Esophagus muscularis mucosa (tissue), 4 donors: ENCODE results near the gene NTSR2. TPM values are rescaled to one million over a fixed set of nuclear protein-coding genes. Genes with fewer than 3 reads are reported as not detected.

Experiments
- DNase-seq: peaks from one replicate; pipeline ENCODE4 v3.0.0-alpha.2; 2017; ENCODE audit errors: extremely low spot score
- H3K27ac ChIP-seq, 4 donors: fragments of 200-600 bp; sonication (generic); replicated peaks in 1 of 4; 1 replicate in 3 of 4; 2 replicates in 1 of 4; pipeline ENCODE4 v1.5.1; 2016 to 2019; ENCODE audit warnings: mild to moderate bottlenecking in 1 of 4
- H3K27me3 ChIP-seq, 4 donors: fragments of 200-600 bp; sonication (generic); one replicate each; pipeline versions ENCODE4 v1.5.1 to v1.6.0; 2016 to 2019
- H3K36me3 ChIP-seq, 4 donors: fragments of 200-600 bp; sonication (generic); one replicate each; pipeline ENCODE4 v1.5.1; 2016 to 2019
- H3K4me1 ChIP-seq, 4 donors: fragments of 200-600 bp; sonication (generic); one replicate each; pipeline ENCODE4 v1.5.1; 2016 to 2019
- H3K4me3 ChIP-seq, 4 donors: fragments of 200-600 bp; sonication (generic); 1 replicate in 2 of 4; 2 replicates in 2 of 4; pipeline ENCODE4 v1.5.1; 2016 to 2019; ENCODE audit warnings: mild to moderate bottlenecking in 4 of 4, moderate library complexity in 1 of 4
- H3K9me3 ChIP-seq, 4 donors: fragments of 200-600 bp; sonication (generic); 1 replicate in 3 of 4; 2 replicates in 1 of 4; pipeline ENCODE4 v1.5.1; 2016 to 2019
- EP300 ChIP-seq: sonication (generic); formaldehyde crosslinking; IDR thresholded peaks from one replicate; pipeline ENCODE4 v1.6.1; 2017; ENCODE audit warnings: antibody characterized with exemption
- POLR2A ChIP-seq: fragments of 450-650 bp; IDR thresholded peaks from one replicate; pipeline ENCODE4 v1.6.1; 2017; ENCODE audit warnings: antibody characterized with exemption, moderate library complexity, mild to moderate bottlenecking, low read depth
- POLR2AphosphoS5 ChIP-seq, 2 donors: sonication (generic); formaldehyde crosslinking; IDR thresholded peaks; one replicate each; pipeline ENCODE4 v1.6.1; 2017; ENCODE audit warnings: antibody characterized with exemption in 2 of 2
- WGBS: methylation state at CpG from one replicate; pipeline ENCODE4 v1.1.5; 2018; 5-methylcytosine and 5-hydroxymethylcytosine counted together
- intact Hi-C: fragments of 100-400 bp; cut with DNase I; formaldehyde crosslinking; loops from one replicate; pipeline ENCODE4 v1.15.1; 2023
- total RNA-seq, 4 donors: library from RNA; depleted of rRNA; stranded (reverse); fragments of >200 nt; gene quantifications; one replicate each; pipeline versions ENCODE4 v1.1.0 to v1.2.1, GENCODE V29; 2016
- TF ChIP-seq, protein P1 (sequence below), 3 experiments: fragments of 200-600 bp in 2 of 3; fragments of 450-650 bp in 1 of 3; sonication (generic) in 2 of 3; IDR thresholded peaks; one replicate each; pipeline ENCODE4 v1.5.1; 2017 to 2019; ENCODE audit warnings: antibody characterized with exemption in 3 of 3, mild to moderate bottlenecking in 2 of 3, moderate library complexity in 1 of 3

Gene NTSR2
- total RNA-seq, 4 donors from 2014 or later: not detected

DNA sequence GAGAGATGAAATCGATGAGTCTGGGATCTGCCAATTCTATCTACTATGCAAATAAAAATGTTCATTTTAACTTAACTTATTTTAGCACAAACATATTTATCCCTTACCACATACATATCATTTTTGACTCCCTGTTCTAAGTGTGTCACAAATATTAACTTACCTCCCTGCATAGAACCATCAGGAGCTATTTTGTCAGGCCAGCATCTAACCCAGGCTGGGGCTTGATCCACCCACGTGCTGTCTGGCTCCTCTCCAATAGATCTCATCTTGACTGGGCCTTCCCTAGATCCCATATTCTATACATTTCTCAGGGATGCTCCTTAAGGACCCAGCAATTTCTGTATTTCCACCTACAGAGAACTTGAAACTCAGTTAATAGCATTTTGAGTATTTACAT is 20.9 kb downstream of the NTSR2 start:
- Histone ChIP-seq H3K27me3 (no peaks in the 10 kb centered on the region), H3K36me3 (no peaks in the 10 kb centered on the region), H3K4me3 (no peak overlapping the region), H3K27ac (no peak overlapping the region), H3K9me3 (no peaks in the 10 kb centered on the region), H3K4me1 (no peaks in the 10 kb centered on the region)
- DNase-seq: no peak
- TF ChIP-seq POLR2A (no peak), EP300 (no peak), POLR2AphosphoS5 (IDR thresholded peaks at IDR 0.05) (no peak)
- TF ChIP-seq, protein P1, sequence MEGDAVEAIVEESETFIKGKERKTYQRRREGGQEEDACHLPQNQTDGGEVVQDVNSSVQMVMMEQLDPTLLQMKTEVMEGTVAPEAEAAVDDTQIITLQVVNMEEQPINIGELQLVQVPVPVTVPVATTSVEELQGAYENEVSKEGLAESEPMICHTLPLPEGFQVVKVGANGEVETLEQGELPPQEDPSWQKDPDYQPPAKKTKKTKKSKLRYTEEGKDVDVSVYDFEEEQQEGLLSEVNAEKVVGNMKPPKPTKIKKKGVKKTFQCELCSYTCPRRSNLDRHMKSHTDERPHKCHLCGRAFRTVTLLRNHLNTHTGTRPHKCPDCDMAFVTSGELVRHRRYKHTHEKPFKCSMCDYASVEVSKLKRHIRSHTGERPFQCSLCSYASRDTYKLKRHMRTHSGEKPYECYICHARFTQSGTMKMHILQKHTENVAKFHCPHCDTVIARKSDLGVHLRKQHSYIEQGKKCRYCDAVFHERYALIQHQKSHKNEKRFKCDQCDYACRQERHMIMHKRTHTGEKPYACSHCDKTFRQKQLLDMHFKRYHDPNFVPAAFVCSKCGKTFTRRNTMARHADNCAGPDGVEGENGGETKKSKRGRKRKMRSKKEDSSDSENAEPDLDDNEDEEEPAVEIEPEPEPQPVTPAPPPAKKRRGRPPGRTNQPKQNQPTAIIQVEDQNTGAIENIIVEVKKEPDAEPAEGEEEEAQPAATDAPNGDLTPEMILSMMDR (IDR thresholded peaks at IDR 0.05): no peak
- intact Hi-C loops: no loop called here
- 61% methylated on average over 2 of the region's 2 CpGs for WGBS

DNA sequence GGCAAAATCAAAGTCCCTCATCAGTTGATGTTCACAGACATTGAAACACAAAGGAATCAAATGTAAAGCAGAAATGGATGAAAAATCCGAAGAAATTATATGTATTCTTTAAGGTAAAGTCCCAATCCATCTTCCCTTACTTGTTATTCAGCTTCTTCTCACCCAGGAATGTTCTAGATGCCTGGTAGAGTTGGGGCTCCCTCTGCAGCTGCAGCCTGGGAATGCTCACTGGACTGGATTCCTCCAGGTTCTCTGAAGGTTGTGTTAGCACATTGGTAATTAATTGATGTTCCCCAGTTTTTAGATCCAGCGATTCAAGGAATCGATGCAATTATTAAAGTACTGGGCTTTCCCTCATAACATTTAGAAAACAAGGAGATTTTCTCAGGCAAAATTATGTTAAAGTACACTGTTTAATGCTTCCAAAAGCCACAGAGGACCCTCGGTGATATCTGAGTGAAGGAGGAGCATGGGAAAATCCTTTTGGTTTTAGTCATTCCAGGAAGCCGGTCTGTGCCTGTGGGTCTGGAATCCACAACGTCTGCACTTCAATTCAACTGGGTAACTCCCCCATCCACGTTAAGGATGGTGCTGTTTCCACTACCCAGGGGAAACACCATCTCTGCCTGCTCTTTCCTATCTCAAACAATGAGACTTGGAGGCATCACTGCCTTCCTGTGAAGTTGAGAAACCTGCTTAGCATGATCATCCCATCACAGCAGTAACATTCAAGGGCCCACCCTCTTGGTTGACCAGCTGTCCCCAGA is 22.0 kb downstream of the NTSR2 start:
- no peaks in the 10 kb centered on the region for H3K36me3 ChIP-seq
- intact Hi-C loops: no loop called here
- H3K27me3 ChIP-seq: no peaks in the 10 kb centered on the region
- H3K27ac ChIP-seq: no peak overlapping the region
- no peaks in the 10 kb centered on the region for H3K9me3 ChIP-seq
- DNase-seq: no peak
- 80% methylated on average over 7 of the region's 7 CpGs for WGBS
- H3K4me3 ChIP-seq: no peak overlapping the region
- TF ChIP-seq, protein P1 (IDR thresholded peaks at IDR 0.05): no peak
- TF ChIP-seq POLR2AphosphoS5 (IDR thresholded peaks at IDR 0.05): no peak
- TF ChIP-seq POLR2A: no peak
- no peak for TF ChIP-seq EP300
- no peaks in the 10 kb centered on the region for H3K4me1 ChIP-seq

DNA sequence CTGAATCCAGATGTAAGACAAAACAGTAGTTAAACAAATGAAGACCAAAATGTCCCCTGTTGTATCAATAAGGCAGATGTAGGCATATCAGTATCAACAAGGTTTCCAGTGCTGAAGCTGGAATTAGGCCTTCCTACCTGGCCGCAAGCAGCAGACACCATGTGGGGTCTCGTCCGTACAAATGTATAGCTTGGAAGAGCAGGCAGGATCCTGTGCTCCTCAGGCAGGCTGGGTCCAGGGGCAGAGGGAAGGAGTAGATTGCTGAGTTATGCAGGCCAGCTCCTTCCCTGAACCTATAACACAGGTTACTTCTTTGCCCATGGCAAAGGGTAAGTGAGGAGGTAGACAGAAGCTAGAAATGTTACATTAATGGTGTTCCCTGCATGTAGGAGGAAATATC is 23.5 kb downstream of the NTSR2 start:
- no peaks in the 10 kb centered on the region for H3K4me1 ChIP-seq
- TF ChIP-seq POLR2AphosphoS5 (IDR thresholded peaks at IDR 0.05) (no peak), EP300 (no peak), POLR2A (no peak)
- TF ChIP-seq, protein P1 (IDR thresholded peaks at IDR 0.05): no peak
- no peak overlapping the region for H3K4me3 ChIP-seq
- no peak overlapping the region for H3K27ac ChIP-seq
- WGBS: 93% methylated on average over 3 of the region's 3 CpGs
- no peaks in the 10 kb centered on the region for H3K36me3 ChIP-seq
- no peak for DNase-seq
- H3K27me3 ChIP-seq: no peaks in the 10 kb centered on the region
- no peaks in the 10 kb centered on the region for H3K9me3 ChIP-seq
- intact Hi-C loops: no loop called here

DNA sequence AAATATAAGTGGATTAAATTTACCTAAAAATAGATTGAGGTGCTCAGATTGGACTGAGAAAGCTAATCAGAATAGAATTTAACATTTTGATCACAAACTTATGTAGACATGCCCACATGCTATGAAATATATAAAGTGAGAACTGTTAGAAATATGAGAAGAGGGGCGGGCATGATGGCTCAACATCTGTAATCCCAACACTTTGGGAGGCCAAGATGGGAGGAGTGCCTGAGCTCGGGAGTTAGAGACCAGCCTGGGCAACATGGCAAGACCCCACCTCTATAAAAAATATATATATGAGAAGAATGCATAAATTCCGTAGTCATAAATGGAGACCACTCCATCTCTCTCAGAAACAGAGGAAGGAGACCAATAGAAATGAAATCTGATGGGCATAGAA is 25.7 kb downstream of the NTSR2 start:
- TF ChIP-seq EP300 (no peak), POLR2AphosphoS5 (IDR thresholded peaks at IDR 0.05) (no peak), POLR2A (no peak)
- TF ChIP-seq, protein P1 (IDR thresholded peaks at IDR 0.05): no peak
- H3K27ac ChIP-seq: no peak overlapping the region
- no peak overlapping the region for H3K4me3 ChIP-seq
- no peaks in the 10 kb centered on the region for H3K9me3 ChIP-seq
- intact Hi-C loops: no loop called here
- whole genome bisulfite sequencing: 94% methylated on average over 3 of the region's 3 CpGs
- peaks cover 0 to 13% (median under 1%) of the 10 kb centered on the region in 4 donors for H3K36me3 ChIP-seq
- no peaks in the 10 kb centered on the region for H3K4me1 ChIP-seq
- H3K27me3 ChIP-seq: no peaks in the 10 kb centered on the region
- no peak for DNase-seq

DNA sequence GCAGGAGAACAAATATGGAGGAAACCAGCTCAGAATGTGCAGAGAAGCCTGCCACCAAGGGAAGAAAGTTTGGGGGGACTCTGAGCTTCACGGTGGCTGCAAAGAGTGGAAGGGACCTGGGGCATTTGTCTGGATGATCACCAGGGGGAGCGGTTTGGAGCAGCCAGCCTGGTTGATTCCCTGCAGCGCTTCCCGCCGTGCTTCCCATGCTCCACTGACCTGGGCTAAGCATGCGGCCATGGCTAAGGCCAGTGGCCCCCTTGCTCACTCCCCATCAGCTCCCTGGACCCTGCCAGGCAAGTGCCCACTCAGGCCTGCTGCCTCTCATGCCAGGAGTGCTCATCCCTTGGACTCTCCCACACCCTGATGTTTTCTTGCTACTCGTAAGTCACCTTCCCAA is 27.0 kb downstream of the NTSR2 start:
- Histone ChIP-seq H3K4me3 (no peak overlapping the region), H3K36me3 (peaks cover 0 to 21% (median 3%) of the 10 kb centered on the region in 4 donors), H3K27me3 (no peaks in the 10 kb centered on the region), H3K4me1 (no peaks in the 10 kb centered on the region), H3K9me3 (no peaks in the 10 kb centered on the region), H3K27ac (no peak overlapping the region)
- intact Hi-C loops: no loop called here
- TF ChIP-seq, protein P1 (IDR thresholded peaks at IDR 0.05): no peak
- TF ChIP-seq EP300: no peak
- no peak for TF ChIP-seq POLR2AphosphoS5 (IDR thresholded peaks at IDR 0.05)
- no peak for TF ChIP-seq POLR2A
- no peak for DNase-seq
- 79% methylated on average over 7 of the region's 7 CpGs for WGBS
